HL-60 (cell line): ENCODE data around the gene IQSEC3.
"Not testable (repeated sequence)": the region's sequence is repeated elsewhere in the genome, so short reads cannot be mapped to it uniquely, and the experiment has no call there.

Experiments used
- DNase-seq, 2 experiments: peaks; one replicate each; pipeline ENCODE4 v3.0.0-alpha.2; 2010 to 2020; ENCODE audit warnings: low read depth in 1 of 2, low spot score in 1 of 2
- H3K27ac ChIP-seq: fragments of 250-450 bp; sonication (Bioruptor Pico); replicated peaks from 2 replicates; pipeline ENCODE4 v1.5.1; 2020; ENCODE audit warnings: mild to moderate bottlenecking, moderate library complexity
- H3K27me3 ChIP-seq: fragments of 250-450 bp; sonication (Bioruptor Pico); 2 replicates; pipeline ENCODE4 v1.5.1; 2021; ENCODE audit warnings: mild to moderate bottlenecking, moderate library complexity; ENCODE audit not compliant: insufficient read depth, poor library complexity, severe bottlenecking
- H3K4me3 ChIP-seq: replicated peaks from 2 replicates; pipeline ENCODE4 v1.5.1; 2011; ENCODE audit warnings: mild to moderate bottlenecking, control low read depth, low read length; ENCODE audit not compliant: insufficient read depth
- GABPA ChIP-seq: IDR thresholded peaks from 2 replicates; pipeline ENCODE4 v1.6.1; 2012; ENCODE audit warnings: low read depth
- POLR2AphosphoS5 ChIP-seq: IDR thresholded peaks from 2 replicates; pipeline ENCODE4 v1.6.1; 2012; ENCODE audit warnings: low read depth
- SPI1 ChIP-seq: IDR thresholded peaks from 2 replicates; pipeline ENCODE4 v1.6.1; 2012; ENCODE audit warnings: low read depth, mild to moderate bottlenecking, borderline replicate concordance
- TF ChIP-seq, protein P1 (sequence below): IDR thresholded peaks from one replicate; pipeline ENCODE4 v1.5.1; 2011; ENCODE audit warnings: low read length, control low read depth, inconsistent platforms; ENCODE audit not compliant: insufficient read depth
- TF ChIP-seq, protein P2 (sequence below): IDR thresholded peaks from 2 replicates; pipeline ENCODE4 v1.6.1; 2012; ENCODE audit warnings: low read depth; ENCODE audit not compliant: insufficient replicate concordance

IQSEC3 gene

DNA sequence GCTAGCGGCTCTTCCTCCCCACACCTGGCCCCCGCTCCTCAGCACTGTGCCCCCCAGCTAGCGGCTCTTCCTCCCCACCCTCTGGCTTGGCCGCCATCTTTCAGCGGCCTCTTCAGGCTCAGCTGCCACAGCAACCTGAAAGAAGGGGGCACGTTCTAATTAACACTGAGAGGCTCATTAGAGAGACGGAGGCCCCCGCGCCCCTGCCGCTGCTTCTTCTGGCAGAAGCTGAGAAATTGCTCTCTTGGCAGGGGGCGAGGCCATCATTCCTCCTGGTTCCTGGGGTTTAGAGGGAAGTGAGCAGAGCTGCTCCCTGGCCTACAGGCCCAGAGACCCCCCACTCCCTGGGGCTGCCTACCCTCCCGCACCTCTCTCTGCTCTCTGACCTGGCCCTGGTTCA, 64.4 kb downstream of the IQSEC3 start:
- TF ChIP-seq, protein P1, sequence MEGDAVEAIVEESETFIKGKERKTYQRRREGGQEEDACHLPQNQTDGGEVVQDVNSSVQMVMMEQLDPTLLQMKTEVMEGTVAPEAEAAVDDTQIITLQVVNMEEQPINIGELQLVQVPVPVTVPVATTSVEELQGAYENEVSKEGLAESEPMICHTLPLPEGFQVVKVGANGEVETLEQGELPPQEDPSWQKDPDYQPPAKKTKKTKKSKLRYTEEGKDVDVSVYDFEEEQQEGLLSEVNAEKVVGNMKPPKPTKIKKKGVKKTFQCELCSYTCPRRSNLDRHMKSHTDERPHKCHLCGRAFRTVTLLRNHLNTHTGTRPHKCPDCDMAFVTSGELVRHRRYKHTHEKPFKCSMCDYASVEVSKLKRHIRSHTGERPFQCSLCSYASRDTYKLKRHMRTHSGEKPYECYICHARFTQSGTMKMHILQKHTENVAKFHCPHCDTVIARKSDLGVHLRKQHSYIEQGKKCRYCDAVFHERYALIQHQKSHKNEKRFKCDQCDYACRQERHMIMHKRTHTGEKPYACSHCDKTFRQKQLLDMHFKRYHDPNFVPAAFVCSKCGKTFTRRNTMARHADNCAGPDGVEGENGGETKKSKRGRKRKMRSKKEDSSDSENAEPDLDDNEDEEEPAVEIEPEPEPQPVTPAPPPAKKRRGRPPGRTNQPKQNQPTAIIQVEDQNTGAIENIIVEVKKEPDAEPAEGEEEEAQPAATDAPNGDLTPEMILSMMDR, result no peak
- TF ChIP-seq, protein P2, sequence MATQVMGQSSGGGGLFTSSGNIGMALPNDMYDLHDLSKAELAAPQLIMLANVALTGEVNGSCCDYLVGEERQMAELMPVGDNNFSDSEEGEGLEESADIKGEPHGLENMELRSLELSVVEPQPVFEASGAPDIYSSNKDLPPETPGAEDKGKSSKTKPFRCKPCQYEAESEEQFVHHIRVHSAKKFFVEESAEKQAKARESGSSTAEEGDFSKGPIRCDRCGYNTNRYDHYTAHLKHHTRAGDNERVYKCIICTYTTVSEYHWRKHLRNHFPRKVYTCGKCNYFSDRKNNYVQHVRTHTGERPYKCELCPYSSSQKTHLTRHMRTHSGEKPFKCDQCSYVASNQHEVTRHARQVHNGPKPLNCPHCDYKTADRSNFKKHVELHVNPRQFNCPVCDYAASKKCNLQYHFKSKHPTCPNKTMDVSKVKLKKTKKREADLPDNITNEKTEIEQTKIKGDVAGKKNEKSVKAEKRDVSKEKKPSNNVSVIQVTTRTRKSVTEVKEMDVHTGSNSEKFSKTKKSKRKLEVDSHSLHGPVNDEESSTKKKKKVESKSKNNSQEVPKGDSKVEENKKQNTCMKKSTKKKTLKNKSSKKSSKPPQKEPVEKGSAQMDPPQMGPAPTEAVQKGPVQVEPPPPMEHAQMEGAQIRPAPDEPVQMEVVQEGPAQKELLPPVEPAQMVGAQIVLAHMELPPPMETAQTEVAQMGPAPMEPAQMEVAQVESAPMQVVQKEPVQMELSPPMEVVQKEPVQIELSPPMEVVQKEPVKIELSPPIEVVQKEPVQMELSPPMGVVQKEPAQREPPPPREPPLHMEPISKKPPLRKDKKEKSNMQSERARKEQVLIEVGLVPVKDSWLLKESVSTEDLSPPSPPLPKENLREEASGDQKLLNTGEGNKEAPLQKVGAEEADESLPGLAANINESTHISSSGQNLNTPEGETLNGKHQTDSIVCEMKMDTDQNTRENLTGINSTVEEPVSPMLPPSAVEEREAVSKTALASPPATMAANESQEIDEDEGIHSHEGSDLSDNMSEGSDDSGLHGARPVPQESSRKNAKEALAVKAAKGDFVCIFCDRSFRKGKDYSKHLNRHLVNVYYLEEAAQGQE, result no peak
- TF ChIP-seq SPI1 (no peak), POLR2AphosphoS5 (no peak), GABPA (no peak)

DNA sequence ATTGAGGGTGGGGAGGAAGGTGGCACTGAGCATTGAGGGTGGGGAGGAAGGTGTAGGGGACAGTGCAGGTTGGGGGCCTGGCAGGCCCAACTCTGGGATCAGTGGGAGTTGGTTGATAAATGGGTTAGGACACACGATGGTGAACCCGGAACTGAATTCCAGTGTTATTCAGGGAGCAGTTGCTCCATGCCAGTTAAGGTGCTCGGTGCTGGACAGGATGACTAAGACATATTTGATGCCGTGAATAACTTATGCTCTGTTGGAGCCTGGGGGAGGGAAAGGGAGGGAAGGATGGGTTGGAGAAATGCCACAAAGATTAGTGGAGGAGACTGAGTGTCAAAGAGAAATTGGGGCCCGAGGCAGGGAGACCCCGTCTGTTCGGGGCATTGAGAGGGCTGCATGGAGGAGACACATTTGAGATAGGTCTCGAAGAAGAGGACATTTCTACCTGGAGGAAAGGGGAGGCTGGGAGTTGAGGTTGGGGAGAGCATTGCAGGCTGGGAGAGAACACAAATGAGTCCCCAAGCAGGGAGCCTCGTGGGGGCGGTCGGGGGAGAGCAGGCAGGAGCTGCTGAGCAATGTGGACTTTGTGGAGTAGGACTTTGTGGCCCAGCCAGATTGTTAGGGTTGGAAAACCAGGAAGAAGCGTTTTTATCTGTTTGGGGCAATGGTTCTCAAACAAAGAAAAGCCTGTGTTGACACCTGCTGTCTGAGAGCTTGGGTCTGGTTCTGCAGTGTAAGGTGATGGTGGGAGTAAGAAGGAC, 65.3 kb downstream of the IQSEC3 start:
- Histone ChIP-seq H3K4me3 (no peak overlapping the region), H3K27ac (no peak overlapping the region), H3K27me3 (no peaks in the 10 kb centered on the region)
- no peak for DNase-seq
- TF ChIP-seq SPI1, result no peak
- TF ChIP-seq, protein P2, result no peak
- no peak for TF ChIP-seq GABPA
- TF ChIP-seq, protein P1, result no peak
- no peak for TF ChIP-seq POLR2AphosphoS5

More for the DNA sequence above, 64.4 kb downstream of the IQSEC3 start:
- Histone ChIP-seq H3K4me3 (no peak overlapping the region), H3K27me3 (no peaks in the 10 kb centered on the region), H3K27ac (no peak overlapping the region)
- no peak for DNase-seq

DNA sequence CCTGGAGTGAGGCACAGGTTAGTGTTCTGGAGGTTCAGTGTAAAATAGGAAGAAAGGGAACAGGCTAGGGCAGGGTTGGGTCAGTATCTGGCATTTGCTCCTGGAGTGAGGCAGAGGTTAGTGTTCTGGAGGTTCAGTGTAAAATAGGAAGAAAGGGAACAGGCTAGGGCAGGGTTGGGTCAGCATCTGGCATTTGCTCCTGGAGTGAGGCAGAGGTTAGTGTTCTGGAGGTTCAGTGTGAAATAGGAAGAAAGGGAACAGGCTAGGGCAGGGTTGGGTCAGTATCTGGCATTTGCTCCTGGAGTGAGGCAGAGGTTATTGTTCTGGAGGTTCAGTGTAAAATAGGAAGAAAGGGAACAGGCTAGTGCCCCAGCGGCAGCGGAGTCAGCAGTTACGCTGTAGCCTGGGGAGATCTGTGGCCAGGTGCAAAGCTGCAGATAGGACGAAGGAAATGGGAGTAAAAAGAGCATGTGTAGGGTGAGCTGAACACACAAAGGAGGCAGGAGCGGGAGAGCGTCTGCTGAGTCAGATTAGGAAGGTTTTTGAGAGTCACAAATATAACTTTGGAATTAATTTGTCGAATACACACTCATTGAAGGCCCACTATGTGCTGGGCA, 67.2 kb downstream of the IQSEC3 start:
- H3K4me3 ChIP-seq, DNase-seq, H3K27ac ChIP-seq, H3K27me3 ChIP-seq: not testable (repeated sequence)

DNA sequence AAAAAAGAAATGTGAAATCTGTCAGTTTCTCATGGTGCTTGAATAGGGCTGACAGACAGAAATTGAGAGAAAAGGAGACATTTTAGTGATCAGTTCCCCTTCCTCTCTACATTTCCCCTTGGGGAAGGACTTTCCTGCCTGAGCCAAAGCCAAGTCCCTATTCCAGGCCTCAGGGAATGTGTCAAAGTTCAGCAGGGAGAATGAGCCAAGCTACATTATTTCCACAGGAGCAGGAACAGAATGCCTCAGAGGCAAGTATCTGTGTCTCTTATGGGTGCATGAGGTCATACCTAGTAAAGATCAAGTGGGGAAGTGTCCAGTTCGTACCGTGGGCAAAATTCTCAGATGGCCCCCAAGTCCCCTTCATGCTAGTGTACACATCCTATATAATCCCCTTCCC, 68.6 kb downstream of the IQSEC3 start:
- H3K27ac ChIP-seq, result no peak overlapping the region
- TF ChIP-seq GABPA (no peak), POLR2AphosphoS5 (no peak), SPI1 (no peak)
- TF ChIP-seq, protein P1, result no peak
- TF ChIP-seq, protein P2, result no peak
- DNase-seq, result no peak
- H3K27me3 ChIP-seq, result peaks cover 8% of the 10 kb centered on the region
- H3K4me3 ChIP-seq, result no peak overlapping the region
